Measurements from ENCODE around the gene MEIS1.

The MEIS1 gene

DNA sequence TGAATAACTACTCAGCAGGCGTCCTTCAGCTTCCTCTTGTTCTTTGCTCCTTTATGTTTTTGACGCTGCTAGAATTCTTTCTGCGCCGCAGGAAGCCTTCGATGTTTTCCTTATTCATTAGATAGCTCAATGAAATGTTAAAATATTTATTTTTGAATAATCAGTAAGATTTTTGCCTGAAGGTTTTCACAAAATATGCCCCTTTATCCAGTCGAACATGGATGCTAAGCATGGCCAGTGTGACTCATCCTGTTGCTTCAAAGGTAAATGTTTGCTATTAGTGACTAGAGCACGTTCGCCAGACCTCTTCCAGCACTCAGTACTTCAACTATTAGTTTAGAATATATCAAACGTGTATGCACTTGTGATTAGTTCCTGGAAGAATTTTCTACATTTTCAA, 7.6 kb upstream of the MEIS1 start:
- Mint-ChIP-seq H3K4me1 (ENCODE audit: low read depth) (no peaks in the 10 kb centered on the region), H3K4me3 (no peak overlapping the region), H3K36me3 (ENCODE audit: low read depth) (no peaks in the 10 kb centered on the region), H3K27ac (no peak overlapping the region), H3K27me3 (ENCODE audit: low read depth) (peaks cover 59% of the 10 kb centered on the region), H3K9me3 (no peaks in the 10 kb centered on the region)

DNA sequence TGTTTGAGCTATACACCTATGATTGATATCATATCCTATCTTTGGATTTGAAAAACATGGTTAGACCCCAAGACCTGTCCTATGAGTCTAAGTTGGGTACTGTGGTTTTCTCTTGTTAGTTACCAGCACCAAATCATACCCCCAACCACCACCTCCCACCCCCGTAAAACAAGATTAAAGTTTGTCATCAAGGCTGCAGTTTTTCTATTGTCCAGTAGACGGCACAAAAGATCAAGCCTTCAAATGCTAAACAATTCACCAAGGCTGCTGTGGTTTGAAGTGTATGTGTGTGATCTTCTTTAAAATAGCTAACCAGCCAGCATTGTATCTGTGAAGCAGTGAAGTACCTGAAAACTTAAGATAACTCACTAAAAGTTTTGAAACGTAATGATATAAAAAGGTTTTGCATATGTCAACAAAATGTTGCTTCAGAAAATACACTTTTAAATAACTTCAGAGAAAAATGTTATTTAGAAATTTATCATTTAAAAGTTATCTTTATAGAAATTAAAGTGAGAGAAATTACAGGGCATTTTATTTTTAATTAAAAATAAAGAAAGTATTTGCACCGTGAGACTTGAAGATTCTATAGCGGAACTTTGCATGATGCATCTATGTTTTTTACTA, 5.8 kb upstream of the MEIS1 start:
- H3K27me3 Mint-ChIP-seq (ENCODE audit: low read depth) = peaks cover 73% of the 10 kb centered on the region

DNA sequence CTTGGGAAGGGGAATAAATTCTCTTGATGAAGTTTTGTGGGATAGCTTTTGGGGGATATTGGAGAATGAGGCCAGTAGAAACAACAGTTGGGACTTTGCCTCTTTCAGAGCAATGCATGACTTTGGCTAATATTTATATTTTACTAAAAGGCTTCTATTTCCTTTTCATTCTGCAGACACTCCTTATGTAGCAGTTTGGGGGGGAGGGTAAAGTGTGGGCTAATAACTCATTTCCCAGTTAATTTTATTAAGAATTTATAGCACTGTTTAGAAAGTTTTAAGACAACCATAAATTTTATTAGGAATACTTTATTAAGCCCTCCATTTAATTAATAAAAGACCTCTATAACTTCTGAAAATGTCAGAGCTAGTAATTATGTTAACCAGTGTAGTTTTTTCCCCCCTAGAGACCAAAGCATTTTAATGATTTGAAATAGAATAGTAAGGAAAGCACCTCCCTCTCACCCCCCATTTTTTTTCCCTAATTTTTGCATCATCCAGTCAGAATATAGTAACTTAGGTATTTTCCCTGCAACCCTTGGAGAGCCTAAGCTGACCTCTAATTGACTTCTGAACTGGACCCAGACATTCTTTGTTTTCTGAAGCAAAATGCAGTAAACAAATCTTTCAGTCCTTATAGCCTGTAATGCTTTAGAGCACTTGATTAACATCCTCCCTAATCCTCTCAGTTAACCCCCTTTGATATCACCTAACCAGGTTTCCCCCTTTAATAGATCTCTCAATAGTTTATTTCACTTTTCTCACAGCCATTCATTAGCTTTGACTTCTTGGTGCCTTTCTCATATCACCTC, 5.0 kb upstream of the MEIS1 start:
- no peak overlapping the region for H3K27ac Mint-ChIP-seq
- H3K36me3 Mint-ChIP-seq (ENCODE audit: low read depth) = no peaks in the 10 kb centered on the region
- H3K27me3 Mint-ChIP-seq (ENCODE audit: low read depth) = peaks cover 73% of the 10 kb centered on the region
- H3K4me1 Mint-ChIP-seq (ENCODE audit: low read depth) = peaks cover 11% of the 10 kb centered on the region
- no peak overlapping the region for H3K4me3 Mint-ChIP-seq
- no peaks in the 10 kb centered on the region for H3K9me3 Mint-ChIP-seq

More for the DNA sequence above, 5.8 kb upstream of the MEIS1 start:
- Mint-ChIP-seq H3K27ac (no peak overlapping the region), H3K36me3 (ENCODE audit: low read depth) (no peaks in the 10 kb centered on the region), H3K4me3 (no peak overlapping the region), H3K4me1 (ENCODE audit: low read depth) (peaks cover 4% of the 10 kb centered on the region), H3K9me3 (no peaks in the 10 kb centered on the region)

DNA sequence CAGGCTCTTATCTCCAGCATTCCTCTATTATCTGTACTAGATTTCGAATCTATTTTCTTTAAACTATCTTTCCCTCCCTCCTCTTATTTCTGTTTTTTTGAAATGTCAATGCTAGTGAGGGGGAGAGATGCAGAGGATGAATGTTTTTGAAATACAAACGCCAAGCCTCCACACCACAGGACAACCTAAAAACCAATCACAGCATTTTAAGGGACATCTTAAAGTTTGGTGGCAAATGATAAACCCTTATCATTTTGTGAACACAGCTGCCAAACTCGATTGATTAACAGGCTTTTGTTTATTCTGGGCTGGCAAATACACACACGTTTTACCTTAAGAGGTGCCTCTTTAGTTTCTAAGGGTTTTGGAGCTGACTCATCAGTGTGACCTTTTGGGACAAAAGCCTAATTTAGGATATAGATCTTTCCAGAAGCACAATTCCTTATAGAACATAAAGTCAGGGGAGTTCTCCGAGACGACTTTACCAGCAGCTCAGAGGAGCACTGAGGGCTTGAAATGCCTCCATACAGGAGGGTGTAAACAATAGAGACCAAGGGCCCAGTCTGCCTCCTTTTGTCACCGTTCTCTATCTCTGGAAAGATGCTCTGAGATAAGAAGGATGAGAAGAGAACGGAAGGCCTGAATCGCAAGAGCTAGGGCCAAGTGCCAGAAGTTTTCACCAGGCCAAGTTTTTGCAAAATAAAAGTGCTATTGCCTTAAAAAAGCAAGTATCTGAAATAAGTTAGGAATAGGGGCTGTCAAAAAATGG, 4.2 kb upstream of the MEIS1 start:
- peaks cover 3% of the 10 kb centered on the region for H3K36me3 Mint-ChIP-seq (ENCODE audit: low read depth)

DNA sequence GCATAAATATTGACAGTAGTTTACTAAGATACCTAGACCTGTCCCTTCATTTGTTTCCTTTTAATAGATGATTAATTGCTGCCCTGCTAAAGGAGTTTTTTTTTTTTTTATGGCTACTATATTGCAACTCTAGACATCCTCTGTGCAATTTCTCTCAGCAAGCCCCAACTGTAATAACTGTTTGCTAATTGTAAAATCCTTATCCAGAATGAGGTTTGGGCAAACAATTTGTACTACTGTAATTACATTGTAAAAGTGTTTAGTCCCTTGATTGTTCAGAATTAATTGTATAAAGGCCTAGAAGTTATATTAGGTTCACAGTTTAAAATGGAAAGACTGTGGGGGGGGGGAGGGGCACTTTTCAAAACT, 3.7 kb upstream of the MEIS1 start:
- Mint-ChIP-seq H3K27me3 (ENCODE audit: low read depth) (peaks cover 78% of the 10 kb centered on the region), H3K36me3 (ENCODE audit: low read depth) (peaks cover 3% of the 10 kb centered on the region), H3K4me1 (ENCODE audit: low read depth) (peaks cover 18% of the 10 kb centered on the region), H3K9me3 (no peaks in the 10 kb centered on the region), H3K27ac (no peak overlapping the region), H3K4me3 (no peak overlapping the region)

More for the DNA sequence above, 4.2 kb upstream of the MEIS1 start:
- Mint-ChIP-seq H3K27me3 (ENCODE audit: low read depth) (peaks cover 73% of the 10 kb centered on the region), H3K27ac (no peak overlapping the region), H3K9me3 (no peaks in the 10 kb centered on the region), H3K4me1 (ENCODE audit: low read depth) (peaks cover 17% of the 10 kb centered on the region), H3K4me3 (no peak overlapping the region)

DNA sequence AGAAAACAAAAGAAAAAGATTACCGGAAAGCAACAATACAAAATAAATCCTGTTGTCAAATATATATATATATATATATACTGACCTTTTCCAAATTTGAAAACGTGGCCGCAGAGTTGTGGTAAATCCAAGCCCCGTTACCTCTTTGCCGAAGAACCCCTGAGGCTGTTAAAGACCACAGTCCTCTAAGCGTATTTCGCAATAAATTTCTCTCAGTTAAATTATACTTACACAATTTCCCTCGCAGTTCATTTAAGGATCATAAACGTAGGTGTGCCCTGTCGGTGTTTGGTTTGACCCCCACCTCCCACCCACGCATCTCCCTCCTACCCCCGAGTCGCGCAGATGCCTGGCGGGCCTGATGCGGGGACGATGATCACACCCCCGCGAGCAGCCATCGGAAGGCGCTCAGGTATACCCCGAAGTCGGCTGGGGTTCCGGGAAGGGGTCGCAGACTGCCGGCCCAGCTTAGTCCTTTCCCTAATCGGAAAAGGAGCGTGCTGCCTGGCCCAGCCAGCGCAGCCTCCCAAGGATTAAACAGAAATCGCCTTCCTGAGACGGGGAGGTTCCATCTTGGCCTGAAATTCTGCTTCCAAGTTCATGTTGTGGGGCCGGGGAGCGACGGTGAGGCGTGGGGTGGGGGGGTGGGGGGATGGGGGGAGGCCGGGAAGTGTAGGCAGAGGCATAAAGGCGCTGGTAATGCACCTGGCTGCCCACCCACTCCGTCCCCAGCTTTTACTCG, 2.9 kb upstream of the MEIS1 start:
- H3K9me3 Mint-ChIP-seq = no peaks in the 10 kb centered on the region
- no peak overlapping the region for H3K4me3 Mint-ChIP-seq
- peaks cover 20% of the 10 kb centered on the region for H3K4me1 Mint-ChIP-seq (ENCODE audit: low read depth)
- H3K27ac Mint-ChIP-seq = no peak overlapping the region
- peaks cover 3% of the 10 kb centered on the region for H3K36me3 Mint-ChIP-seq (ENCODE audit: low read depth)
- peaks cover 83% of the 10 kb centered on the region for H3K27me3 Mint-ChIP-seq (ENCODE audit: low read depth)

DNA sequence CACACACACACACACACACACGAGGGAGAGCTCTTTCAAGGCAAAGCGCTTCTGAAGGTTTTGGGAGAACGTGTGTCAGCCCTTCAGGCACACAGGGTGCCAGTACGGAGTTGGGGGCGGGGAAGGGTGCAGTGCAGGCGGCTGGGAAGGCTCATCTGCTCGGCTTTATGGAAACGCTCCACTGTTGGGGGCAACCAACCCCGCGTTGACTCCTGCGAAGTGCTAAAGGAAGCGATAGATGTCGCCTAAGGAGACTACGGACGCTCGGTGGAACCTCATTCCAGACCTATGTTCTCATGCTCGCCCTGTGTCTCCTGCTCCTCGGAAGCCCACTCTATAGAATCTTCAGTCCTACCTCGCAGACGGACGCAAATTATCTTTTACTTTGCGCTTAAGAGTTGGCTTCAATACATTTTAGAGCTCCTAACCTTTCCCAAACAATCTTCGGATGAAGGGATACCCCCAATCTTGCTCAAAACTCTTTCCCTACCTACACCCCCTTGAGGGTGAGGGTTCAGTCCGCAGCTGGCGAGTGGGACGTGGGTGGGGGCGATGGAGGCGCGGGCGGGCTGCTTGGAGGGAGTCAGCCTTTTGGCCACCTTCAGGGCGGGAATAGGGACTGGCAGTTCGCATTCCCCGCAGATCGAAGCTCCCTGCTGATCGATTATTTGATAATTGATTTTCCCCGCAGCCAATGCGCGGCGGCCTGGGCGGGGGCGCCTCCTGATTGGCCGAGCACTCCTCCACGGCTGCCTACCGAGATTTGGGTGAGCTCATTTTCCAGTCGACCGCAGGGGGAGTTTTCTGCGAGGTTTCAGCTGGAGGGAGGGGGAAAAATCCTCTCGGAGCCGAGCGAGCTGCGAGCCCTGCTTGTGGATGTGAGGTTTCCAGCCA, 1.9 kb upstream of the MEIS1 start:
- Mint-ChIP-seq H3K4me1 (ENCODE audit: low read depth) (peaks cover 20% of the 10 kb centered on the region), H3K36me3 (ENCODE audit: low read depth) (peaks cover 3% of the 10 kb centered on the region), H3K9me3 (no peaks in the 10 kb centered on the region), H3K27ac (peak overlapping the region; percentile 67), H3K27me3 (ENCODE audit: low read depth) (peaks cover 85% of the 10 kb centered on the region), H3K4me3 (peak overlapping the region; percentile 84)

DNA sequence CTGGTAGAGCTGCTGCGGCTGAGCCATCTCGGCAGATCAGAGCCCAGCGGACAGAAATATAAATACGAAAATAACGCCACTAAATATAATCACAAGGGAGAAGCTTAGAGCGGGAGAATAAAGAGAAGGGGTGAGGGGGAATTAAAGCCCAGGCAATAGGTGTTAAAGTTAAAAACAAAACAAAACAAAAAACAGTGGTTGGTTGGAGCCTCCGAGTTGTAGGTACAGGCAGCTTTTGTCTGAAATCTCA, 1.3 kb upstream of the MEIS1 start:
- Mint-ChIP-seq H3K27me3 (ENCODE audit: low read depth) (peaks cover 91% of the 10 kb centered on the region), H3K27ac (no peak overlapping the region), H3K4me1 (ENCODE audit: low read depth) (peaks cover 20% of the 10 kb centered on the region)

DNA sequence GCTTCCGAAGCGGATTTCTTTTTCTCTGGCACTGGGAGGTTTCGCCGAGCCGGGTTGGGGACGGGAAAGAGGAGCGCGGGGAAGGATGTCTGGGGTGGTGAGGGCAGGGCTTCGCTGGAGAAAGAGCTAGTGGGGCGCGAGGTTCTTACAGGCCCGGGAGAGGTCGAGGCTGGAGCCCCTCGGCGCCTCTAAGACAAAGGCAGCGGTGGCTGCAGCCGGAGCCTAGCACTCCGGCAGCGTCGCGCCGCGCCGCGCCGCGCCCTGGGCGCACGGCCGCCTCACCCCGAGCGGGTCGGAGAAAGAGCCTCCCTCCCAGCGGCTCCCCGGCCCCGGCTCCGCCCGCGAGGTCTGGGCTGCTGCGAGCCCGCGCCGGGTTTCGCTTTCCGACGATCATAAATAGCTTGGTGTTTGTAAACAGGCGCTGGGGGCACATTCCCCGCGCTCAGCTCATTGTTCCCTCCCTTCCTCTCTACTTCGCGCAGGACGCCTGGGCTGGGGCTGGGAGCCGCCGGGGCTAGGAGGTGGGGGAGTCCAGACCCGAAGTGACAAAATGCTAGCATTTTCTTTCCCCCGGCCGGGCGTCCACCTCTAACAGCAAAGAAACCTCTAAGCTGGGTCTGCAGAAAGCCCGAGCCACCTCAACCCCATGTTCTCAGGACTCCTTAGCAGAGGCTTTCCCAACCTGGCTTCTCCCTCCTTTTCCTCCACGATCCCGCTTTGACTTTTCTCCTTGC, 813 bp upstream of the MEIS1 start:
- Mint-ChIP-seq H3K9me3 (no peaks in the 10 kb centered on the region), H3K27me3 (ENCODE audit: low read depth) (peaks cover 91% of the 10 kb centered on the region), H3K4me3 (peak overlapping the region; percentile 84), H3K27ac (peak overlapping the region; percentile 71), H3K4me1 (ENCODE audit: low read depth) (peaks cover 20% of the 10 kb centered on the region), H3K36me3 (ENCODE audit: low read depth) (peaks cover 3% of the 10 kb centered on the region)

More for the DNA sequence above, 1.3 kb upstream of the MEIS1 start:
- no peaks in the 10 kb centered on the region for H3K9me3 Mint-ChIP-seq
- peaks cover 3% of the 10 kb centered on the region for H3K36me3 Mint-ChIP-seq (ENCODE audit: low read depth)
- peak overlapping the region; percentile 84 for H3K4me3 Mint-ChIP-seq

DNA sequence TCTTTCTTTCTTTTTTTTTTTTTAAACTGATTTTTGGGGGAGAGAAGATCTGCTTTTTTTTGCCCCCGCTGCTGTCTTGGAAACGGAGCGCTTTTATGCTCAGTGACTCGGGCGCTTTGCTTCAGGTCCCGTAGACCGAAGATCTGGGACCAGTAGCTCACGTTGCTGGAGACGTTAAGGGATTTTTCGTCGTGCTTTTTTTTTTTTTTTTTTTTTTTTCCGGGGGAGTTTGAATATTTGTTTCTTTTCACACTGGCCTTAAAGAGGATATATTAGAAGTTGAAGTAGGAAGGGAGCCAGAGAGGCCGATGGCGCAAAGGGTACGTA, 587 bp downstream of the MEIS1 start:
- peaks cover 3% of the 10 kb centered on the region for H3K36me3 Mint-ChIP-seq (ENCODE audit: low read depth)
- H3K4me1 Mint-ChIP-seq (ENCODE audit: low read depth) = peaks cover 24% of the 10 kb centered on the region
- H3K9me3 Mint-ChIP-seq = no peaks in the 10 kb centered on the region
- H3K4me3 Mint-ChIP-seq = peak overlapping the region; percentile 78
- H3K27me3 Mint-ChIP-seq (ENCODE audit: low read depth) = peaks cover 99% of the 10 kb centered on the region
- no peak overlapping the region for H3K27ac Mint-ChIP-seq

DNA sequence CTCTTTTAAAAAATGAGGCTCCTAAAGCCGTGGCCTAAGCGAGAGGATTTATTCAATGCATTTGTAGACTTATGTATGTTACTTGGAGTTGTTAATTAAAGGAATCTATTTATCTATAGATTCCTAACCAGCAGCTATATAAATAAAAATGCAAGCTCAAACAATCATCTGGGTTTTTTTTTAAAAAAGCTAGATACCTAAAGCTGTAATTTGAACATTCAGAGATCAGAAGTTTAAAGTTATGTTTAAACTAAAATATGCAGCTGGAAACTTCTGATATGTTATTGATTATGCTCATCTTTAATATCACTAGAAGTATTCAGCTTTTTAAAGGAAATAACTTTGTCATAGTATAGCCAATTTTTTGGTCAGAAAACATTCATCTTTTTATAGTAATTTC, 1.0 kb downstream of the MEIS1 start:
- Mint-ChIP-seq H3K27me3 (ENCODE audit: low read depth) (peaks cover 99% of the 10 kb centered on the region), H3K36me3 (ENCODE audit: low read depth) (peaks cover 3% of the 10 kb centered on the region), H3K4me1 (ENCODE audit: low read depth) (peaks cover 24% of the 10 kb centered on the region), H3K9me3 (no peaks in the 10 kb centered on the region), H3K4me3 (no peak overlapping the region), H3K27ac (no peak overlapping the region)

DNA sequence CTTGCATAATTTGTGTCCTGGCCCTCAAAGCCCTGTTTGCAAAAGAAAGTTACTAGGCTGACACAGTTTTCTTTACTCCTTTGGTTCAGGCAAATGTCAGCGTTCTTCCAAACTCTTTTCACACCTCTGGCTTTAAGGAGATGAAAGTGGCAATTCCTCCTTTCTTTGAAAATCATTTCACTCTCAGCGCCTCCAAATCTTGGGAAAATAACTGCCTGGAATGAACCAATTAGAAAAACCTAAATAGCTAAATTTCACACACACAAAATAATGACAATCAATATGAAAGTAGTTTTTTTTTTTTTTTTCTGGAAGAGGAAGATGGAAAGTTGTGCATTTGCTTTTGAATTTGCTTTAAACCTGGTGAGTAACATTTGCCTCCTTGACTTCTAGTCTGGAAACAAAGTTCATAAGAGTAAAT, 1.7 kb downstream of the MEIS1 start:
- Mint-ChIP-seq H3K36me3 (ENCODE audit: low read depth) (peaks cover 3% of the 10 kb centered on the region), H3K27ac (no peak overlapping the region), H3K4me3 (no peak overlapping the region), H3K27me3 (ENCODE audit: low read depth) (peaks cover 99% of the 10 kb centered on the region), H3K9me3 (no peaks in the 10 kb centered on the region), H3K4me1 (ENCODE audit: low read depth) (peaks cover 24% of the 10 kb centered on the region)

DNA sequence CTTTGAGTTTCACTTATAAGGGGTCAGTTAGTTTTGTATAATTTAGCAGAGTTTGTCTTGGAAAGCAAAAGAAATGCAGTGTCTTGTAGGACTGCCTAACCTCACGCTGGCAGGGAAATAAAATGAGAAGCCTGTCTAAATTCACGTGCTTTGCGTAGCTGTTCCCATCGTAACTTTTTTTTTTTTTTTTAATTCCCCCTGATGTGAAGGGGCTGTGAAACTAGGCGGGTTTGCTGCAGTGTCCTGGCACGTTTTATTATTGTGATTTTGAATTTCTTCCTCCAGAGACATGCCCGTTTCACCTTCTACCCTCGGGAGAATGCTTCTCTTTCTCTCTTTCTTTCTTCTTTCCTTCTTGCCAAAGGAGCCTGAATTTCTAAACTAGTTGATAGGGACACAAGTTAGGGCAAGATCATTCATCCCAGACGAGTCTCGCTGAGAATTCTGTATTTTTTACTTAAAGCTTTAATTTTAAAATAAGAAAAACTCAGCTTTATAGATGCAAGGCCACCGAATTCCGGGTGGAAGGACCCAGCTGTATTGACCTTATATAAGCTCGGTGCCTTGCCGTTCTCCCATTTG, 2.3 kb downstream of the MEIS1 start:
- no peak overlapping the region for H3K4me3 Mint-ChIP-seq
- H3K4me1 Mint-ChIP-seq (ENCODE audit: low read depth) = peaks cover 24% of the 10 kb centered on the region
- peaks cover 3% of the 10 kb centered on the region for H3K36me3 Mint-ChIP-seq (ENCODE audit: low read depth)
- H3K27me3 Mint-ChIP-seq (ENCODE audit: low read depth) = peaks cover 96% of the 10 kb centered on the region
- H3K27ac Mint-ChIP-seq = no peak overlapping the region
- no peaks in the 10 kb centered on the region for H3K9me3 Mint-ChIP-seq

Data from T-helper 1 cell treated with Interleukin-12 subunit alpha and Interleukin-12 subunit beta and Interleukin-4 antibody, amounts not matched to agents 30 μg/mL and 1 μg/mL, for 36 hours (primary cell).